ENCODE measurements around the gene SPDYE6.

DNA sequence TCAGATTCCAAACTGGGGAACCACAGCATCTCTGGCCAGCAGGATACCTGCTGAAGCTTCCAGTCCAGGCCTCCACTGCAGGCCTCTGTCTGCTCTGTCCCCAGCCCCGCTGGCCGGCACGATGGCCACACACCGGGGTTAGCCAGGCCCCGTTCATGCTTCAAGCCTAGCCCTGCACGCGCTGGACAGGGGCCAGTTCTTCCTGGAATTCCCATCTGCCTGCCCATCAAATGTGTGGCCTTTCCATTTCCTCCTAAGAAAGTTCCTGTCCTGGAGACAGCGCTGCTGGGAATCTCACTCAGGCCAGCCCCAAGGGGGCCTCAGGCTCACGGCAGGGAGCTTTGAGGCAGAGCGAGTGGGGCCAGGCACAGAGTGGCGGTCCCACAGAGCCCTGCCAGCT is 51.6 kb downstream of the SPDYE6 start:
- TF ChIP-seq, protein P1, sequence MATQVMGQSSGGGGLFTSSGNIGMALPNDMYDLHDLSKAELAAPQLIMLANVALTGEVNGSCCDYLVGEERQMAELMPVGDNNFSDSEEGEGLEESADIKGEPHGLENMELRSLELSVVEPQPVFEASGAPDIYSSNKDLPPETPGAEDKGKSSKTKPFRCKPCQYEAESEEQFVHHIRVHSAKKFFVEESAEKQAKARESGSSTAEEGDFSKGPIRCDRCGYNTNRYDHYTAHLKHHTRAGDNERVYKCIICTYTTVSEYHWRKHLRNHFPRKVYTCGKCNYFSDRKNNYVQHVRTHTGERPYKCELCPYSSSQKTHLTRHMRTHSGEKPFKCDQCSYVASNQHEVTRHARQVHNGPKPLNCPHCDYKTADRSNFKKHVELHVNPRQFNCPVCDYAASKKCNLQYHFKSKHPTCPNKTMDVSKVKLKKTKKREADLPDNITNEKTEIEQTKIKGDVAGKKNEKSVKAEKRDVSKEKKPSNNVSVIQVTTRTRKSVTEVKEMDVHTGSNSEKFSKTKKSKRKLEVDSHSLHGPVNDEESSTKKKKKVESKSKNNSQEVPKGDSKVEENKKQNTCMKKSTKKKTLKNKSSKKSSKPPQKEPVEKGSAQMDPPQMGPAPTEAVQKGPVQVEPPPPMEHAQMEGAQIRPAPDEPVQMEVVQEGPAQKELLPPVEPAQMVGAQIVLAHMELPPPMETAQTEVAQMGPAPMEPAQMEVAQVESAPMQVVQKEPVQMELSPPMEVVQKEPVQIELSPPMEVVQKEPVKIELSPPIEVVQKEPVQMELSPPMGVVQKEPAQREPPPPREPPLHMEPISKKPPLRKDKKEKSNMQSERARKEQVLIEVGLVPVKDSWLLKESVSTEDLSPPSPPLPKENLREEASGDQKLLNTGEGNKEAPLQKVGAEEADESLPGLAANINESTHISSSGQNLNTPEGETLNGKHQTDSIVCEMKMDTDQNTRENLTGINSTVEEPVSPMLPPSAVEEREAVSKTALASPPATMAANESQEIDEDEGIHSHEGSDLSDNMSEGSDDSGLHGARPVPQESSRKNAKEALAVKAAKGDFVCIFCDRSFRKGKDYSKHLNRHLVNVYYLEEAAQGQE (IDR thresholded peaks at IDR 0.05; ENCODE audit: low read depth, low read length): no peak
- TF ChIP-seq, protein P2, sequence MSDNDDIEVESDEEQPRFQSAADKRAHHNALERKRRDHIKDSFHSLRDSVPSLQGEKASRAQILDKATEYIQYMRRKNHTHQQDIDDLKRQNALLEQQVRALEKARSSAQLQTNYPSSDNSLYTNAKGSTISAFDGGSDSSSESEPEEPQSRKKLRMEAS (IDR thresholded peaks at IDR 0.05; ENCODE audit: low read depth, low read length): no peak
- no peak for TF ChIP-seq NFIC (IDR thresholded peaks at IDR 0.05; ENCODE audit: low read depth, low read length)
- TF ChIP-seq, protein P3, sequence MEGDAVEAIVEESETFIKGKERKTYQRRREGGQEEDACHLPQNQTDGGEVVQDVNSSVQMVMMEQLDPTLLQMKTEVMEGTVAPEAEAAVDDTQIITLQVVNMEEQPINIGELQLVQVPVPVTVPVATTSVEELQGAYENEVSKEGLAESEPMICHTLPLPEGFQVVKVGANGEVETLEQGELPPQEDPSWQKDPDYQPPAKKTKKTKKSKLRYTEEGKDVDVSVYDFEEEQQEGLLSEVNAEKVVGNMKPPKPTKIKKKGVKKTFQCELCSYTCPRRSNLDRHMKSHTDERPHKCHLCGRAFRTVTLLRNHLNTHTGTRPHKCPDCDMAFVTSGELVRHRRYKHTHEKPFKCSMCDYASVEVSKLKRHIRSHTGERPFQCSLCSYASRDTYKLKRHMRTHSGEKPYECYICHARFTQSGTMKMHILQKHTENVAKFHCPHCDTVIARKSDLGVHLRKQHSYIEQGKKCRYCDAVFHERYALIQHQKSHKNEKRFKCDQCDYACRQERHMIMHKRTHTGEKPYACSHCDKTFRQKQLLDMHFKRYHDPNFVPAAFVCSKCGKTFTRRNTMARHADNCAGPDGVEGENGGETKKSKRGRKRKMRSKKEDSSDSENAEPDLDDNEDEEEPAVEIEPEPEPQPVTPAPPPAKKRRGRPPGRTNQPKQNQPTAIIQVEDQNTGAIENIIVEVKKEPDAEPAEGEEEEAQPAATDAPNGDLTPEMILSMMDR (IDR thresholded peaks at IDR 0.05 in 2 of 3, conservative IDR thresholded peaks at IDR 0.05 in 1 of 3; ENCODE audit: control insufficient read depth in 2 of 3, extremely low read depth in 1 of 3, insufficient read depth in 1 of 3, low read depth in 3 of 3, low read length in 3 of 3): no peak

All from GM12878 (cell line).